GM23338 (cell line): ENCODE results near the gene REPIN1. TPM values are rescaled to one million over a fixed set of nuclear protein-coding genes. Genes with fewer than 3 reads are reported as not detected.

Experiments used
- ATAC-seq: fragments of 200-7000 bp; cut with Tn5 transposase; 3 replicates; pipeline ENCODE4 v1.9.1; 2020
- DNase-seq: peaks from one replicate; pipeline ENCODE4 v3.0.0-alpha.2; 2015; ENCODE audit warnings: low spot score
- H2AFZ ChIP-seq: fragments of 200-600 bp; sonication (generic); 2 replicates; pipeline ENCODE4 v1.8.0; 2016; ENCODE audit warnings: antibody characterized with exemption, mild to moderate bottlenecking, moderate library complexity
- H3F3A ChIP-seq: fragments of 200-600 bp; sonication (generic); replicated peaks from 2 replicates; pipeline ENCODE4 v1.8.0; 2017; ENCODE audit warnings: antibody characterized with exemption, mixed run types, low read depth
- H3K27ac ChIP-seq: fragments of 200-600 bp; sonication (generic); 2 replicates; pipeline ENCODE4 v1.6.1; 2016; ENCODE audit warnings: low read depth
- H3K27me3 ChIP-seq: fragments of 200-600 bp; sonication (generic); 2 replicates; pipeline ENCODE4 v1.8.0; 2016; ENCODE audit warnings: mild to moderate bottlenecking, mixed run types, moderate library complexity; ENCODE audit not compliant: insufficient read depth
- H3K36me3 ChIP-seq: fragments of 200-600 bp; sonication (generic); 2 replicates; pipeline ENCODE4 v1.8.0; 2016; ENCODE audit warnings: mild to moderate bottlenecking; ENCODE audit not compliant: insufficient read depth
- H3K4me1 ChIP-seq: fragments of 200-600 bp; sonication (generic); 2 replicates; pipeline ENCODE4 v1.8.0; 2016; ENCODE audit warnings: mild to moderate bottlenecking, moderate library complexity; ENCODE audit not compliant: insufficient read depth
- H3K4me2 ChIP-seq: fragments of 200-600 bp; sonication (generic); 2 replicates; pipeline ENCODE4 v1.7.1; 2017; ENCODE audit warnings: mixed run types
- H3K4me3 ChIP-seq: fragments of 200-600 bp; sonication (generic); 2 replicates; pipeline ENCODE4 v1.6.1; 2016; ENCODE audit warnings: mixed run types
- H3K79me2 ChIP-seq: fragments of 200-600 bp; sonication (generic); replicated peaks from 2 replicates; pipeline ENCODE4 v1.8.0; 2017; ENCODE audit warnings: mild to moderate bottlenecking; ENCODE audit not compliant: insufficient read depth
- H3K9me2 ChIP-seq: fragments of 200-600 bp; sonication (generic); 2 replicates; pipeline ENCODE4 v1.8.0; 2017; ENCODE audit not compliant: insufficient read depth
- H4K20me1 ChIP-seq: fragments of 200-600 bp; sonication (generic); replicated peaks from 2 replicates; pipeline ENCODE4 v1.8.0; 2017; ENCODE audit warnings: mild to moderate bottlenecking; ENCODE audit not compliant: insufficient read depth
- H3K27ac Mint-ChIP-seq: 2 replicates; pipeline ENCODE4 v1.8.0; 2020; ENCODE audit warnings: inconsistent platforms, mild to moderate bottlenecking, moderate library complexity, mixed read lengths
- H3K27me3 Mint-ChIP-seq: 3 replicates; pipeline ENCODE4 v1.8.0; 2022; ENCODE audit warnings: low read depth, mild to moderate bottlenecking, moderate library complexity, mixed read lengths, inconsistent platforms; ENCODE audit not compliant: insufficient read depth, poor library complexity
- H3K36me3 Mint-ChIP-seq: 3 replicates; pipeline ENCODE4 v1.8.0; 2021; ENCODE audit warnings: low read depth, mild to moderate bottlenecking, inconsistent platforms, moderate library complexity, mixed read lengths
- H3K4me1 Mint-ChIP-seq: 3 replicates; pipeline ENCODE4 v1.8.0; 2020; ENCODE audit warnings: mild to moderate bottlenecking, inconsistent platforms, mixed read lengths
- H3K4me3 Mint-ChIP-seq: 3 replicates; pipeline ENCODE4 v1.8.0; 2021; ENCODE audit warnings: moderate library complexity, mild to moderate bottlenecking, inconsistent platforms, mixed read lengths
- H3K9me3 Mint-ChIP-seq: 3 replicates; pipeline ENCODE4 v1.8.0; 2020; ENCODE audit warnings: moderate library complexity, mild to moderate bottlenecking, inconsistent platforms, mixed read lengths
- JUNB ChIP-seq: IDR thresholded peaks from one replicate; pipeline ENCODE4 v1.6.1; 2016; ENCODE audit warnings: antibody characterized with exemption; ENCODE audit not compliant: unreplicated experiment
- NANOG ChIP-seq: IDR thresholded peaks from 2 replicates; pipeline ENCODE4 v1.6.1; 2016; ENCODE audit warnings: antibody characterized with exemption, borderline replicate concordance
- POLR2AphosphoS5 ChIP-seq: IDR thresholded peaks from 2 replicates; pipeline ENCODE4 v1.6.1; 2016; ENCODE audit warnings: antibody characterized with exemption, low read depth
- STAT1 ChIP-seq: IDR thresholded peaks from one replicate; pipeline ENCODE4 v1.6.1; 2016; ENCODE audit warnings: antibody characterized with exemption; ENCODE audit not compliant: unreplicated experiment
- ZNF331 ChIP-seq: fragments of 250-450 bp; sonication (Bioruptor Pico); IDR thresholded peaks from 2 replicates; pipeline ENCODE4 v1.5.0; 2020; ENCODE audit warnings: low read depth, mild to moderate bottlenecking, moderate library complexity
- polyA plus RNA-seq: library from polyadenylated mRNA; unstranded; fragments of >200 nt; fragmentation: Nextera tagmentation; extraction: Ambion mirVana; gene quantifications from 2 replicates; pipeline ENCODE4 v1.2.1, GENCODE V29; 2016
- total RNA-seq: library from RNA; depleted of rRNA; stranded (reverse); fragments of >200 nt; shearing (Covaris generic); gene quantifications from 2 replicates; pipeline ENCODE4 v1.2.3, GENCODE V29; 2014
- TF ChIP-seq, protein P1 (sequence below): fragments of 250-450 bp; sonication (Bioruptor Pico); IDR thresholded peaks from 2 replicates; pipeline ENCODE4 v1.5.0; 2020; ENCODE audit warnings: mild to moderate bottlenecking, moderate library complexity
- TF ChIP-seq, protein P2 (sequence below): IDR thresholded peaks from one replicate; pipeline ENCODE4 v1.6.1; 2018; ENCODE audit warnings: antibody characterized with exemption; ENCODE audit not compliant: unreplicated experiment
- TF ChIP-seq, protein P3 (sequence below): IDR thresholded peaks from 2 replicates; pipeline ENCODE4 v1.6.1; 2016; ENCODE audit warnings: antibody characterized with exemption
- TF ChIP-seq, protein P4 (sequence below), 2 experiments: fragments of 200-600 bp in 1 of 2; sonication (generic) in 1 of 2; conservative IDR thresholded peaks; 2 replicates each; pipeline versions ENCODE4 v1.5.1 to v1.6.1; 2016 to 2017; ENCODE audit warnings: antibody characterized with exemption in 2 of 2, low read depth in 2 of 2, mild to moderate bottlenecking in 2 of 2, moderate library complexity in 1 of 2

Gene REPIN1
- total and polyA plus RNA-seq, 2 experiments from 2014 or later: 29.8 to 156 TPM

DNA sequence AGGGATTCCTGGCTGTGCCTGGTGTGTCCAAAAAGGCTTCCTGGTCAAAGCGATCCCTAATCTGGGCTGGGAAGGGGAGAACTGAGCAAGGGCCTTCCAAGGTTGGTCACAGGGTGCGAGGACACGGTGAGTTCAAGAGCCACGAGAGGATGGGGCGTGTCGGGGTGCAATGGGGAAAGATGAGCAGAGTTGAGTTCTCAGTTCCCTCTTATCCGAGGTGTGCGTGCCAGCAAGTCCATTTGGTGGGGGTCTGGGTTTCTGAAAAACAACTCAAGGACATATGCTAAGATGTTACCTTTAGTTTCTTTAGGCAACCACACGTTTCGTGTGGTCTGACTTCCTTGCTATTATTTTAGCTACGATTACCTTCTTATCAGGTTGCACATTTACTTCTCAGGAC is 11.8 kb downstream of the REPIN1 start:
- no peak for TF ChIP-seq ZNF331 (CRISPR knock-in tag)
- TF ChIP-seq, protein P1, sequence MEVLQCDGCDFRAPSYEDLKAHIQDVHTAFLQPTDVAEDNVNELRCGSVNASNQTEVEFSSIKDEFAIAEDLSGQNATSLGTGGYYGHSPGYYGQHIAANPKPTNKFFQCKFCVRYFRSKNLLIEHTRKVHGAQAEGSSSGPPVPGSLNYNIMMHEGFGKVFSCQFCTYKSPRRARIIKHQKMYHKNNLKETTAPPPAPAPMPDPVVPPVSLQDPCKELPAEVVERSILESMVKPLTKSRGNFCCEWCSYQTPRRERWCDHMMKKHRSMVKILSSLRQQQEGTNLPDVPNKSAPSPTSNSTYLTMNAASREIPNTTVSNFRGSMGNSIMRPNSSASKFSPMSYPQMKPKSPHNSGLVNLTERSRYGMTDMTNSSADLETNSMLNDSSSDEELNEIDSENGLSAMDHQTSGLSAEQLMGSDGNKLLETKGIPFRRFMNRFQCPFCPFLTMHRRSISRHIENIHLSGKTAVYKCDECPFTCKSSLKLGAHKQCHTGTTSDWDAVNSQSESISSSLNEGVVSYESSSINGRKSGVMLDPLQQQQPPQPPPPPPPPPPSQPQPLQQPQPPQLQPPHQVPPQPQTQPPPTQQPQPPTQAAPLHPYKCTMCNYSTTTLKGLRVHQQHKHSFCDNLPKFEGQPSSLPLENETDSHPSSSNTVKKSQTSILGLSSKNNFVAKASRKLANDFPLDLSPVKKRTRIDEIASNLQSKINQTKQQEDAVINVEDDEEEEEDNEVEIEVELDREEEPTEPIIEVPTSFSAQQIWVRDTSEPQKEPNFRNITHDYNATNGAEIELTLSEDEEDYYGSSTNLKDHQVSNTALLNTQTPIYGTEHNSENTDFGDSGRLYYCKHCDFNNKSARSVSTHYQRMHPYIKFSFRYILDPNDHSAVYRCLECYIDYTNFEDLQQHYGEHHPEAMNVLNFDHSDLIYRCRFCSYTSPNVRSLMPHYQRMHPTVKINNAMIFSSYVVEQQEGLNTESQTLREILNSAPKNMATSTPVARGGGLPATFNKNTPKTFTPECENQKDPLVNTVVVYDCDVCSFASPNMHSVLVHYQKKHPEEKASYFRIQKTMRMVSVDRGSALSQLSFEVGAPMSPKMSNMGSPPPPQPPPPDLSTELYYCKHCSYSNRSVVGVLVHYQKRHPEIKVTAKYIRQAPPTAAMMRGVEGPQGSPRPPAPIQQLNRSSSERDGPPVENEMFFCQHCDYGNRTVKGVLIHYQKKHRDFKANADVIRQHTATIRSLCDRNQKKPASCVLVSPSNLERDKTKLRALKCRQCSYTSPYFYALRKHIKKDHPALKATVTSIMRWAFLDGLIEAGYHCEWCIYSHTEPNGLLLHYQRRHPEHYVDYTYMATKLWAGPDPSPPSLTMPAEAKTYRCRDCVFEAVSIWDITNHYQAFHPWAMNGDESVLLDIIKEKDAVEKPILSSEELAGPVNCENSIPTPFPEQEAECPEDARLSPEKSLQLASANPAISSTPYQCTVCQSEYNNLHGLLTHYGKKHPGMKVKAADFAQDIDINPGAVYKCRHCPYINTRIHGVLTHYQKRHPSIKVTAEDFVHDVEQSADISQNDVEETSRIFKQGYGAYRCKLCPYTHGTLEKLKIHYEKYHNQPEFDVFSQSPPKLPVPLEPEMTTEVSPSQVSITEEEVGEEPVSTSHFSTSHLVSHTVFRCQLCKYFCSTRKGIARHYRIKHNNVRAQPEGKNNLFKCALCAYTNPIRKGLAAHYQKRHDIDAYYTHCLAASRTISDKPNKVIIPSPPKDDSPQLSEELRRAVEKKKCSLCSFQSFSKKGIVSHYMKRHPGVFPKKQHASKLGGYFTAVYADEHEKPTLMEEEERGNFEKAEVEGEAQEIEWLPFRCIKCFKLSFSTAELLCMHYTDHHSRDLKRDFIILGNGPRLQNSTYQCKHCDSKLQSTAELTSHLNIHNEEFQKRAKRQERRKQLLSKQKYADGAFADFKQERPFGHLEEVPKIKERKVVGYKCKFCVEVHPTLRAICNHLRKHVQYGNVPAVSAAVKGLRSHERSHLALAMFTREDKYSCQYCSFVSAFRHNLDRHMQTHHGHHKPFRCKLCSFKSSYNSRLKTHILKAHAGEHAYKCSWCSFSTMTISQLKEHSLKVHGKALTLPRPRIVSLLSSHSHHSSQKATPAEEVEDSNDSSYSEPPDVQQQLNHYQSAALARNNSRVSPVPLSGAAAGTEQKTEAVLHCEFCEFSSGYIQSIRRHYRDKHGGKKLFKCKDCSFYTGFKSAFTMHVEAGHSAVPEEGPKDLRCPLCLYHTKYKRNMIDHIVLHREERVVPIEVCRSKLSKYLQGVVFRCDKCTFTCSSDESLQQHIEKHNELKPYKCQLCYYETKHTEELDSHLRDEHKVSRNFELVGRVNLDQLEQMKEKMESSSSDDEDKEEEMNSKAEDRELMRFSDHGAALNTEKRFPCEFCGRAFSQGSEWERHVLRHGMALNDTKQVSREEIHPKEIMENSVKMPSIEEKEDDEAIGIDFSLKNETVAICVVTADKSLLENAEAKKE (CRISPR knock-in tag): no peak
- TF ChIP-seq NANOG: no peak
- TF ChIP-seq POLR2AphosphoS5: 0 out of 2 replicates have a peak, but pooled peaks have one; percentile 2
- Histone ChIP-seq H3K79me2 (peaks cover 52% of the 10 kb centered on the region), H3K9me2 (no peaks in the 10 kb centered on the region), H3F3A (peaks cover 50% of the 10 kb centered on the region), H2AFZ (no peak overlapping the region), H3K36me3 (no peaks in the 10 kb centered on the region), H3K4me3 (peak overlapping the region; percentile 98), H3K27me3 (no peaks in the 10 kb centered on the region), H3K4me1 (peaks cover 75% of the 10 kb centered on the region), H3K27ac (peak overlapping the region; percentile 93; the same call in 1 of the 2 replicates), H3K4me2 (peak overlapping the region; percentile 98), H4K20me1 (no peaks in the 10 kb centered on the region; the same call in none of the 2 replicates)
- Mint-ChIP-seq H3K9me3 (no peaks in the 10 kb centered on the region), H3K27ac (peak overlapping the region; percentile 86), H3K36me3 (peaks cover 11% of the 10 kb centered on the region), H3K27me3 (peaks cover 27% of the 10 kb centered on the region), H3K4me3 (peak overlapping the region; percentile 88), H3K4me1 (peaks cover 79% of the 10 kb centered on the region)
- no peak for ATAC-seq
- DNase-seq: no peak

GRCh38 chr7:150381096-150381495 is 12.5 kb downstream of the REPIN1 start:
- peak overlapping the region; percentile 98 for H3K4me2 ChIP-seq
- peaks cover 76% of the 10 kb centered on the region for H3K4me1 ChIP-seq
- H2AFZ ChIP-seq: no peak overlapping the region
- H4K20me1 ChIP-seq: no peaks in the 10 kb centered on the region; the same call in none of the 2 replicates
- Mint-ChIP-seq H3K27me3 (peaks cover 27% of the 10 kb centered on the region), H3K9me3 (no peaks in the 10 kb centered on the region), H3K36me3 (peaks cover 13% of the 10 kb centered on the region; the same call in 2 of the 3 replicates), H3K4me3 (peak overlapping the region; percentile 88), H3K4me1 (peaks cover 80% of the 10 kb centered on the region), H3K27ac (no peak overlapping the region)
- no peaks in the 10 kb centered on the region for H3K27me3 ChIP-seq
- DNase-seq: no peak
- no peak overlapping the region for H3K27ac ChIP-seq
- peaks cover 48% of the 10 kb centered on the region for H3F3A ChIP-seq
- H3K36me3 ChIP-seq: no peaks in the 10 kb centered on the region
- peak overlapping the region; percentile 98 for H3K4me3 ChIP-seq
- no peaks in the 10 kb centered on the region for H3K9me2 ChIP-seq
- H3K79me2 ChIP-seq: peaks cover 58% of the 10 kb centered on the region
- ATAC-seq: no peak
- no peak for TF ChIP-seq POLR2AphosphoS5
- TF ChIP-seq, protein P2, sequence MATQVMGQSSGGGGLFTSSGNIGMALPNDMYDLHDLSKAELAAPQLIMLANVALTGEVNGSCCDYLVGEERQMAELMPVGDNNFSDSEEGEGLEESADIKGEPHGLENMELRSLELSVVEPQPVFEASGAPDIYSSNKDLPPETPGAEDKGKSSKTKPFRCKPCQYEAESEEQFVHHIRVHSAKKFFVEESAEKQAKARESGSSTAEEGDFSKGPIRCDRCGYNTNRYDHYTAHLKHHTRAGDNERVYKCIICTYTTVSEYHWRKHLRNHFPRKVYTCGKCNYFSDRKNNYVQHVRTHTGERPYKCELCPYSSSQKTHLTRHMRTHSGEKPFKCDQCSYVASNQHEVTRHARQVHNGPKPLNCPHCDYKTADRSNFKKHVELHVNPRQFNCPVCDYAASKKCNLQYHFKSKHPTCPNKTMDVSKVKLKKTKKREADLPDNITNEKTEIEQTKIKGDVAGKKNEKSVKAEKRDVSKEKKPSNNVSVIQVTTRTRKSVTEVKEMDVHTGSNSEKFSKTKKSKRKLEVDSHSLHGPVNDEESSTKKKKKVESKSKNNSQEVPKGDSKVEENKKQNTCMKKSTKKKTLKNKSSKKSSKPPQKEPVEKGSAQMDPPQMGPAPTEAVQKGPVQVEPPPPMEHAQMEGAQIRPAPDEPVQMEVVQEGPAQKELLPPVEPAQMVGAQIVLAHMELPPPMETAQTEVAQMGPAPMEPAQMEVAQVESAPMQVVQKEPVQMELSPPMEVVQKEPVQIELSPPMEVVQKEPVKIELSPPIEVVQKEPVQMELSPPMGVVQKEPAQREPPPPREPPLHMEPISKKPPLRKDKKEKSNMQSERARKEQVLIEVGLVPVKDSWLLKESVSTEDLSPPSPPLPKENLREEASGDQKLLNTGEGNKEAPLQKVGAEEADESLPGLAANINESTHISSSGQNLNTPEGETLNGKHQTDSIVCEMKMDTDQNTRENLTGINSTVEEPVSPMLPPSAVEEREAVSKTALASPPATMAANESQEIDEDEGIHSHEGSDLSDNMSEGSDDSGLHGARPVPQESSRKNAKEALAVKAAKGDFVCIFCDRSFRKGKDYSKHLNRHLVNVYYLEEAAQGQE: no peak
- TF ChIP-seq, protein P3, sequence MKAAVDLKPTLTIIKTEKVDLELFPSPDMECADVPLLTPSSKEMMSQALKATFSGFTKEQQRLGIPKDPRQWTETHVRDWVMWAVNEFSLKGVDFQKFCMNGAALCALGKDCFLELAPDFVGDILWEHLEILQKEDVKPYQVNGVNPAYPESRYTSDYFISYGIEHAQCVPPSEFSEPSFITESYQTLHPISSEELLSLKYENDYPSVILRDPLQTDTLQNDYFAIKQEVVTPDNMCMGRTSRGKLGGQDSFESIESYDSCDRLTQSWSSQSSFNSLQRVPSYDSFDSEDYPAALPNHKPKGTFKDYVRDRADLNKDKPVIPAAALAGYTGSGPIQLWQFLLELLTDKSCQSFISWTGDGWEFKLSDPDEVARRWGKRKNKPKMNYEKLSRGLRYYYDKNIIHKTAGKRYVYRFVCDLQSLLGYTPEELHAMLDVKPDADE: no peak
- no peak for TF ChIP-seq STAT1
- TF ChIP-seq, protein P4, sequence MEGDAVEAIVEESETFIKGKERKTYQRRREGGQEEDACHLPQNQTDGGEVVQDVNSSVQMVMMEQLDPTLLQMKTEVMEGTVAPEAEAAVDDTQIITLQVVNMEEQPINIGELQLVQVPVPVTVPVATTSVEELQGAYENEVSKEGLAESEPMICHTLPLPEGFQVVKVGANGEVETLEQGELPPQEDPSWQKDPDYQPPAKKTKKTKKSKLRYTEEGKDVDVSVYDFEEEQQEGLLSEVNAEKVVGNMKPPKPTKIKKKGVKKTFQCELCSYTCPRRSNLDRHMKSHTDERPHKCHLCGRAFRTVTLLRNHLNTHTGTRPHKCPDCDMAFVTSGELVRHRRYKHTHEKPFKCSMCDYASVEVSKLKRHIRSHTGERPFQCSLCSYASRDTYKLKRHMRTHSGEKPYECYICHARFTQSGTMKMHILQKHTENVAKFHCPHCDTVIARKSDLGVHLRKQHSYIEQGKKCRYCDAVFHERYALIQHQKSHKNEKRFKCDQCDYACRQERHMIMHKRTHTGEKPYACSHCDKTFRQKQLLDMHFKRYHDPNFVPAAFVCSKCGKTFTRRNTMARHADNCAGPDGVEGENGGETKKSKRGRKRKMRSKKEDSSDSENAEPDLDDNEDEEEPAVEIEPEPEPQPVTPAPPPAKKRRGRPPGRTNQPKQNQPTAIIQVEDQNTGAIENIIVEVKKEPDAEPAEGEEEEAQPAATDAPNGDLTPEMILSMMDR (conservative IDR thresholded peaks at IDR 0.05; ENCODE audit: low read depth in 2 of 2): no peak
- TF ChIP-seq JUNB: no peak
